NB4 (cell line): ENCODE results near the gene EPB41L4A.

Experiments
- POLR2A ChIP-seq: IDR thresholded peaks from 2 replicates; pipeline ENCODE4 v1.6.1; 2011; ENCODE audit warnings: mild to moderate bottlenecking; ENCODE audit not compliant: insufficient read length; ENCODE audit errors: extremely low read depth
- TF ChIP-seq, protein P1 (sequence below): IDR thresholded peaks from one replicate; pipeline ENCODE4 v1.5.1; 2012; ENCODE audit warnings: low read depth, low read length

DNA sequence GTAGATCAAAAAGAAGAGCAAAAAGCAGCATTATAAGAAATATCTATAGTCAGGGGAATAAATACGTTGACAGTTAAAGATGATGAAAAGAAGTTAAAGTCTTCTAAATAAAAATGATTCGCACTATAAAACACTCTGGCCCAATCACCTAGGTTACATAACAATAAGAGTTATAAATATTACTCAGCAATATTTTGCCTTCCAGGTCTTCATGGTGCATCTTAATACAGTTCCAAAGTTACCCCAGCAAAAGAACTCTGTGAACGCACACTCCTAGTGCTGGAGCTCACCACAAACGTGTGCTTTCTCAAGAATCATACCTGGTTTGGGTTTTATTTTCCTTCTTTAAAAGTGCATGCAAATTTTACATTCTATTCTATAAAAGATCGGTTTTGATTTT is 44.7 kb downstream of the EPB41L4A start:
- TF ChIP-seq, protein P1, sequence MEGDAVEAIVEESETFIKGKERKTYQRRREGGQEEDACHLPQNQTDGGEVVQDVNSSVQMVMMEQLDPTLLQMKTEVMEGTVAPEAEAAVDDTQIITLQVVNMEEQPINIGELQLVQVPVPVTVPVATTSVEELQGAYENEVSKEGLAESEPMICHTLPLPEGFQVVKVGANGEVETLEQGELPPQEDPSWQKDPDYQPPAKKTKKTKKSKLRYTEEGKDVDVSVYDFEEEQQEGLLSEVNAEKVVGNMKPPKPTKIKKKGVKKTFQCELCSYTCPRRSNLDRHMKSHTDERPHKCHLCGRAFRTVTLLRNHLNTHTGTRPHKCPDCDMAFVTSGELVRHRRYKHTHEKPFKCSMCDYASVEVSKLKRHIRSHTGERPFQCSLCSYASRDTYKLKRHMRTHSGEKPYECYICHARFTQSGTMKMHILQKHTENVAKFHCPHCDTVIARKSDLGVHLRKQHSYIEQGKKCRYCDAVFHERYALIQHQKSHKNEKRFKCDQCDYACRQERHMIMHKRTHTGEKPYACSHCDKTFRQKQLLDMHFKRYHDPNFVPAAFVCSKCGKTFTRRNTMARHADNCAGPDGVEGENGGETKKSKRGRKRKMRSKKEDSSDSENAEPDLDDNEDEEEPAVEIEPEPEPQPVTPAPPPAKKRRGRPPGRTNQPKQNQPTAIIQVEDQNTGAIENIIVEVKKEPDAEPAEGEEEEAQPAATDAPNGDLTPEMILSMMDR, result no peak
- no peak for TF ChIP-seq POLR2A
